ENCODE data around the gene ARL17B.
"Not testable (repeated sequence)": the region's sequence is repeated elsewhere in the genome, so short reads cannot be mapped to it uniquely, and the experiment has no call there.

The ARL17B gene

GRCh38 chr17:46290906-46291546 lies 70.5 kb downstream of the ARL17B start:
- DNase-seq (ENCODE audit: low read depth in 2 of 2) = not testable (repeated sequence)

GRCh38 chr17:46287587-46287986 lies 74.0 kb downstream of the ARL17B start:
- DNase-seq (ENCODE audit: low read depth in 2 of 2) = not testable (repeated sequence)

- peak in 1 of 2 donors; percentile 57 for DNase-seq (ENCODE audit: low read depth in 2 of 2)
Measured at GRCh38 chr17:46286764-46287221, 74.8 kb downstream of the ARL17B start.

- DNase-seq (ENCODE audit: low read depth in 2 of 2) = not testable (repeated sequence)
Measured at GRCh38 chr17:46285500-46285899, 76.1 kb downstream of the ARL17B start.

- DNase-seq (ENCODE audit: low read depth in 2 of 2) = peak in 1 of 2 donors; percentile 54
Measured at GRCh38 chr17:46284467-46284866, 77.1 kb downstream of the ARL17B start.

- DNase-seq (ENCODE audit: low read depth in 2 of 2) = not testable (repeated sequence)
Measured at GRCh38 chr17:46282635-46283034, 78.9 kb downstream of the ARL17B start.

GRCh38 chr17:46281336-46281735 lies 80.2 kb downstream of the ARL17B start:
- DNase-seq (ENCODE audit: low read depth in 2 of 2) = not testable (repeated sequence)

- not testable (repeated sequence) for DNase-seq (ENCODE audit: low read depth in 2 of 2)
Measured at GRCh38 chr17:46276728-46277479, 84.7 kb downstream of the ARL17B start.

- no peak for DNase-seq (ENCODE audit: low read depth in 2 of 2)
Measured at GRCh38 chr17:46274238-46274637, 87.3 kb downstream of the ARL17B start.

- DNase-seq (ENCODE audit: low read depth in 2 of 2) = no peak
Measured at GRCh38 chr17:46273541-46274236, 87.9 kb downstream of the ARL17B start.

- DNase-seq (ENCODE audit: low read depth in 2 of 2) = no peak
Measured at GRCh38 chr17:46270032-46270431, 91.5 kb downstream of the ARL17B start.

GRCh38 chr17:46266656-46267544 lies 94.7 kb downstream of the ARL17B start:
- DNase-seq (ENCODE audit: low read depth in 2 of 2) = peak; percentile 69 to 73

GRCh38 chr17:46266063-46266655 lies 95.4 kb downstream of the ARL17B start:
- DNase-seq (ENCODE audit: low read depth in 2 of 2) = not testable (repeated sequence)

- DNase-seq (ENCODE audit: low read depth in 2 of 2) = no peak
Measured at GRCh38 chr17:46264456-46265198, 96.9 kb downstream of the ARL17B start.

GRCh38 chr17:46262271-46262670 lies 99.3 kb downstream of the ARL17B start:
- DNase-seq (ENCODE audit: low read depth in 2 of 2) = no peak

- DNase-seq (ENCODE audit: low read depth in 2 of 2) = not testable (repeated sequence)
Measured at GRCh38 chr17:46259845-46260661, 101.5 kb downstream of the ARL17B start.

GRCh38 chr17:46256369-46256768 lies 105.2 kb downstream of the ARL17B start:
- not testable (repeated sequence) for DNase-seq (ENCODE audit: low read depth in 2 of 2)

GRCh38 chr17:46254215-46254614 lies 107.4 kb downstream of the ARL17B start:
- not testable (repeated sequence) for DNase-seq (ENCODE audit: low read depth in 2 of 2)

GRCh38 chr17:46253722-46254121 lies 107.8 kb downstream of the ARL17B start:
- peak; percentile 39 to 65 for DNase-seq (ENCODE audit: low read depth in 2 of 2)

Data from stimulated activated CD8-positive, alpha-beta memory T cell treated with anti-CD3 and anti-CD28 coated beads, Interleukin-15, amount 100 ng/mL, for 4 hours (primary cell).